GM19397 (cell line): ENCODE data around the gene COPB1.
"Not testable (repeated sequence)": the region's sequence is repeated elsewhere in the genome, so short reads cannot be mapped to it uniquely, and the experiment has no call there.

ENCODE experiments used
- ATAC-seq: cut with Tn5 transposase; IDR thresholded peaks from one replicate; pipeline ENCODE4 v1.9.1; 2021; ENCODE audit warnings: mild to moderate bottlenecking, moderate library complexity; ENCODE audit not compliant: unreplicated experiment

Gene COPB1, protein sequence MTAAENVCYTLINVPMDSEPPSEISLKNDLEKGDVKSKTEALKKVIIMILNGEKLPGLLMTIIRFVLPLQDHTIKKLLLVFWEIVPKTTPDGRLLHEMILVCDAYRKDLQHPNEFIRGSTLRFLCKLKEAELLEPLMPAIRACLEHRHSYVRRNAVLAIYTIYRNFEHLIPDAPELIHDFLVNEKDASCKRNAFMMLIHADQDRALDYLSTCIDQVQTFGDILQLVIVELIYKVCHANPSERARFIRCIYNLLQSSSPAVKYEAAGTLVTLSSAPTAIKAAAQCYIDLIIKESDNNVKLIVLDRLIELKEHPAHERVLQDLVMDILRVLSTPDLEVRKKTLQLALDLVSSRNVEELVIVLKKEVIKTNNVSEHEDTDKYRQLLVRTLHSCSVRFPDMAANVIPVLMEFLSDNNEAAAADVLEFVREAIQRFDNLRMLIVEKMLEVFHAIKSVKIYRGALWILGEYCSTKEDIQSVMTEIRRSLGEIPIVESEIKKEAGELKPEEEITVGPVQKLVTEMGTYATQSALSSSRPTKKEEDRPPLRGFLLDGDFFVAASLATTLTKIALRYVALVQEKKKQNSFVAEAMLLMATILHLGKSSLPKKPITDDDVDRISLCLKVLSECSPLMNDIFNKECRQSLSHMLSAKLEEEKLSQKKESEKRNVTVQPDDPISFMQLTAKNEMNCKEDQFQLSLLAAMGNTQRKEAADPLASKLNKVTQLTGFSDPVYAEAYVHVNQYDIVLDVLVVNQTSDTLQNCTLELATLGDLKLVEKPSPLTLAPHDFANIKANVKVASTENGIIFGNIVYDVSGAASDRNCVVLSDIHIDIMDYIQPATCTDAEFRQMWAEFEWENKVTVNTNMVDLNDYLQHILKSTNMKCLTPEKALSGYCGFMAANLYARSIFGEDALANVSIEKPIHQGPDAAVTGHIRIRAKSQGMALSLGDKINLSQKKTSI

GRCh38 chr11:14499560-14500180 is at the start of gene COPB1:
Gene COPB1, minus strand, starts transcription at chr11:14499811. Its CDS starts 883 bp downstream, at chr11:14498928.
- ATAC-seq, result peak; percentile 95

DNA sequence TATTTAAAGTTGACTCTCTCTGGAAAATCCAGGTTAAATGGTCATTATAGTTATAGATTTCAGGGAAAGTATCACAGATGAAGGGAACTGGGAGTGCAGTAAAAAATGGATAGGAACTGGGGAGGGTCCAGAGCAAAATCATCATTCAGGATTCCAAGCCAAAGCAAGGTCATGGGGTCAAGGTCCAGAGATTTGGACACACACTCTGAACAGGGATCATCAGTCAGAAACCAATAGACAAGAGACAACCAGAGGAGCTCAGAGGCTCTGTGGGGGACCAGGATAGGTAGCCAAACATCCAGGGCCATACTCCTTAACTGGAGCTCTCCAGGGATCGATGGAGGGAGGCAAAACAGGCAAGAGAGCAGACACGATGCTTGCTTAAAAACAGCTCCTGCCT is 47.8 kb upstream of the COPB1 start:
- ATAC-seq, result no peak

DNA sequence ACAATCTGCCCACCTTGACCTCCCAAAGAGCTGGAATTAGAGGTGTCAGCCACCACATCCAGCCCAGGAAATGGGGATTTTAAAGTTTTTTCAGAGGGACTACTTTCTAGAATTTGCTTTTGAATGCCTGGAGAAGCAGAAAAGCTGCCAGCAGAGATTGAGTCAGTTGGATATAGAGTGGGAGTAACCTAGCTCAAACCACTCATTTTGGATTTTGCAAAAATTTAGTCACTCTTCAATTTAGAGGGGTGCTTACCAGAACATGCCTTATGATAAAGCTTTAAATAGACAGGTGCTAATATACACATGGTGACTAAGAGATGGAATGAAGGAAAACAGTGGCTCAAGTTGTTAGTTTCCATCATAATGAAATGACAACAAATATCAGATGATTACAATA is 47.1 kb upstream of the COPB1 start:
- ATAC-seq, result no peak

- peak; percentile 52 for ATAC-seq
Measured at GRCh38 chr11:14544611-14545010, 45.0 kb upstream of the COPB1 start.

GRCh38 chr11:14543260-14543659 is 43.6 kb upstream of the COPB1 start:
- ATAC-seq, result no peak

DNA sequence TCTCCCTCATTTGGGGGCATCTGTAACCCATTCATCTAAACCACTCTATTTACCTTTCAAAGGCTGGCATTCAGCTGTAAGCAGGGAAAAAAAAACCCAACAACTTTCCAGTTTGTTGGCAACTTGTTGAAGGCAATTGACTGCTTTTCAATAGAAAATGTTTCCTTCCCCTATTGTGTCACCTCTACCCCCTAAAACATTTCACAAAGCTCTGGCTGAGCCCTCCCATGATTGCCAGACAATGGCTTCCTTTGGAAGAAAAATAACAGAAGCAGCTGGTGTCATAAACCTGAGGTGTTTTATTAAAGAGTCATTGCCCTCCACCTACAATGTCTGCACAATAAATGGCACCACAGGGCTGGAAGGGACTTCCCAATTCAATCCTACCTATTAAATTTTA is 42.7 kb upstream of the COPB1 start:
- ATAC-seq, result no peak

- no peak for ATAC-seq
Measured at GRCh38 chr11:14541192-14541947, 41.8 kb upstream of the COPB1 start.

DNA sequence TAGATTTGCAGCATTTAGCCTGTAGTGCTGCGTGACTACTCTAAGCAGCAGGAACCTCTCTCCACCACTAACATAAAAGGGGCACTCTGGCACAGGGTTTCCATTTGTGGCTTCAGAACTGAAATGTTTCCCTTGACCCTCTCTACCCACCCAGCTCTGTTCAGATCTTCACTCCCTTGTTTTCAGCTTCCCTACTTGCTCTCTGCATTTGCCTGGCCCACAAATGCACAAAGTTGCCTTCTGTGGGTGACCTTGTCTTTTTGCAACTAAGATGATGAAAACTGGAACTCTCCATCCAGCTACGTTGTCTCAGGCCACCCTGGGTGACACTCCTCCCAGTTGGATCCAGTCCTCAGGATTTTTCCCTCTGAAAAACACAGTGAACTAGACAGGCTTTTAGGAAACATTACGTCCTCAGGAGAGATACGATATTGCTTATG is 40.4 kb upstream of the COPB1 start:
- no peak for ATAC-seq

DNA sequence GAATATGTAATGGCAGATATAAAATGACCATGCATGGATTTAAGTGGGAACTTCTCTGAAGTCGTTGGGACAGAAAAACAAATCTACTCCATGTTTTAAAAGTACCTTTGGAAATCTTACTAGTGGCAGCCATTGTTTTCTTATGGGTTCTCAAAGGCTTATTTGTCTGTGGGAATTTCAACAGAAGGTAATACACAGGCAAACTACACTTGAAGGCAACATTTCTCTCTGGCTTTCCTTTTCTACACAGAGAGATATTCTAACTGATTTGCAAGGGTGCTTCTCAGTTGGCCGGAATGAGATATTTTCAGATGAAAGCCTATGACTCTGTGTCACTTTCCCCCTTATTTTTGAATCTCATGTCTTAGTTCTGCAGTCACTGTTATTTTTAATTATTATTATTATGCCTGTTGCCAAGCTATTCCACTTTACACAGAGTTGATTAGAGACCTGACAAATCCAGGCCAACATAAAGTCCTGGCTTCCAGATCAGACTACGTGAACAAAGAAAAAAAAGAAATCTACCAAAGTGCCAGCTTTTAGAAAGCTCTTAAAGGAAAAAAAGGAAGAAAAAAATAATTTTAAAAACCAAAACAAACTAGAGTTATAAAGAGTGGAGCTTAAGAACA is 39.4 kb upstream of the COPB1 start:
- no peak for ATAC-seq

GRCh38 chr11:14538271-14538925 is 38.8 kb upstream of the COPB1 start:
- ATAC-seq, result no peak

DNA sequence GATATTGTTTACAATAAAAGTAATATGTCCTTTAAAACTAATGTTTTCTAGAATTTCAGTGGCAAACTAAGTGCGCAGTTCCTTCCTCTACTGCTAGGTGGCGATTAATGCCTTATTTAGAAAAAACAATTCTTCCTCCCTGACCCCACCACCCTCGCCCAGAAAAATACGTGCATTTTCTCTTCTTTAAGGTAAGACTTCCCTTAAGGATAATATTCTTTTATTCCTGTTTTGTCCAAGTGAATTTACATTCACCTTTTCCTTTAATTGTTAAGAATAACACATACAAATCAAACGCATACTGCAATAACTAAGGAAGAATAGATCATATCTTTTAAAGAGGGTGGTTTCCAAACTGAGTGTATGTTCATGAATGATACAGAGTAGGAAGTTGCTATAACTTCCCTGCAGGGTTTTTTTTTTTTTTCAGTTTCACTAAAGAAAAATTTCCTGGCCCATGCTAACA is 37.6 kb upstream of the COPB1 start:
- ATAC-seq, result no peak

- ATAC-seq, result not testable (repeated sequence)
Measured at GRCh38 chr11:14535166-14535565, 35.6 kb upstream of the COPB1 start.

GRCh38 chr11:14529951-14530350 is 30.3 kb upstream of the COPB1 start:
- no peak for ATAC-seq

- ATAC-seq, result no peak
Measured at GRCh38 chr11:14529321-14529720, 29.7 kb upstream of the COPB1 start.

GRCh38 chr11:14522801-14523200 is 23.2 kb upstream of the COPB1 start:
- ATAC-seq, result no peak

GRCh38 chr11:14522245-14522644 is 22.6 kb upstream of the COPB1 start:
- ATAC-seq, result no peak

DNA sequence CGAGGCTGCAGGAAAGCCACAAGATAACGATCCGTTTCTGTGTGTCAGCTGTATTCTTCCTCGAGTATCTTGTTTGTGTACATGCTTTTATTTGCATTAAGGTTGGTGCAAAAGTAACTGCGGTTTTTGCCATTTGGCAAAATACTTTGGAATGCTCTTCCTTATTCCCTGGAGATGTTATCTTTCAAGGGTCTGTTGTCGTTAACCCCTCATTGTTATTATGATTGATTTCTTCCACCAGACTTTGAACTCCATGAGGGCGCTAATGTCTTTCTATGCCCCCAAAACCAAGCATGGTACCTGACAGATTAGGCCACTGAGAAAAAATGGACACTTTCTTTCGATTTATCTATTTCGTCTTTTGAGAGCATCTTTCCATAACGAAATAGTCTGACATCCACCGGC is 21.1 kb upstream of the COPB1 start:
- ATAC-seq, result no peak

DNA sequence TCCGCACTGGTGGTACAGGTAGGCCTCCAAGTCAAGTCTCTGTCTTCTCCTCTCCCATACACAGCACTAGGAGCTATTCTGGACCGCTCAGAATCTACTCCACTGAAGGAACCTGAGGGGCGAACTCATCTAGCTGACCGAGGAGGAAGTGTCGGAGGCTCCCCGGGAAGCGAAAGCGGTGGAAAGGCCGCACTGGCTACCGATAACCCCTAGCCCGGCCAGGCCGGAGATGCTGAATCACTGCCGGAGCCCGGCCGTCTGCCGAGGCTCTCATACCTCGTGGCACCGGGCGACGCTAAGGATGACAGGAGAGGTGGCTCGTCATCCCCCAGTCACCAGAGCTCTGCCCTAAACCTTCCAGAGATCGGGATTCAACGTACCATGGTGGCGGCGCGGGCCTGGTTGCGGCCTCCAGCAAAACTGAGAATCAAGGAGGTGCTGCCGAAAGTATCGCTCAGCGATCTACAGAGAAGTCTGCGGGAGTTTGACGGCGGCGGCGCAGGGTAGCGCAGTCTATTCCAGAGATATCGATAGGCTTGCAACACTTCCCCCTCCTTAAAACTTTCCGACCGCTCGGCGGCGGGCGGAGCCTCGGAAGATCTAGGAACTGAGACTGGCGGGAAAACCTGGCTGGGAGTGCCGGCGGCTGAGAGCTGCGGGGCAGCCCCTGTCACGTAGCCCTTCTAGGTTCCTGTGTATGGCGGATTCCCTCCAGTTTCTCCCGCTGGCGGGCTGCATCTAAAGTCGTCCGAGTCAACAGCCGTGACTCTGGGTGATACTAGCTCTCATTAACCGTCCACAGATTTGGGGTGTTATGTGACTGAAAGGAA is 20.5 kb upstream of the COPB1 start, which contains the start of gene PSMA1:
TSS of gene PSMA1 (minus strand) at position 470 of the 830 bp plus-strand sequence. CDS start at position 383, 87 bp downstream.
- ATAC-seq, result peak; percentile 91

- peak; percentile 3 for ATAC-seq
Measured at GRCh38 chr11:14519597-14519916, 19.9 kb upstream of the COPB1 start.
